Parathyroid adenoma (tissue), 2 donors: Measurements from ENCODE around the gene HSD3B7.

ENCODE experiments used
- H2AFZ ChIP-seq: fragments of 300-600 bp; sonication (generic); one replicate; pipeline ENCODE4 v1.7.0; 2017; ENCODE audit warnings: antibody characterized with exemption, mild to moderate bottlenecking
- H3K27ac ChIP-seq: fragments of 300-600 bp; sonication (generic); one replicate; pipeline ENCODE4 v1.7.0; 2017
- H3K27me3 ChIP-seq: fragments of 300-600 bp; sonication (generic); one replicate; pipeline ENCODE4 v1.7.0; 2017; ENCODE audit warnings: low read length; ENCODE audit not compliant: control insufficient read depth, insufficient read depth
- H3K36me3 ChIP-seq: fragments of 300-600 bp; sonication (generic); one replicate; pipeline ENCODE4 v1.7.0; 2017; ENCODE audit warnings: low read length; ENCODE audit not compliant: control insufficient read depth, insufficient read depth
- H3K4me1 ChIP-seq: fragments of 300-600 bp; sonication (generic); one replicate; pipeline ENCODE4 v1.7.0; 2017; ENCODE audit warnings: control low read depth
- H3K4me2 ChIP-seq: fragments of 300-600 bp; sonication (generic); one replicate; pipeline ENCODE4 v1.7.0; 2017; ENCODE audit warnings: low read length
- H3K4me3 ChIP-seq: fragments of 300-600 bp; sonication (generic); one replicate; pipeline ENCODE4 v1.7.0; 2017; ENCODE audit warnings: low read depth, low read length
- H3K79me2 ChIP-seq: fragments of 300-600 bp; sonication (generic); one replicate; pipeline ENCODE4 v1.7.0; 2017; ENCODE audit warnings: control low read depth
- H3K9ac ChIP-seq: fragments of 300-600 bp; sonication (generic); one replicate; pipeline ENCODE4 v1.7.0; 2017; ENCODE audit warnings: mild to moderate bottlenecking
- H3K9me3 ChIP-seq: fragments of 300-600 bp; sonication (generic); one replicate; pipeline ENCODE4 v1.7.0; 2017; ENCODE audit warnings: low read length; ENCODE audit not compliant: control insufficient read depth
- CTCF ChIP-seq: fragments of 300-600 bp; sonication (generic); IDR thresholded peaks from one replicate; pipeline ENCODE4 v1.7.0; 2017; ENCODE audit warnings: antibody characterized with exemption, mild to moderate bottlenecking
- donor health status: primary hyperparathyroidism.

HSD3B7 gene

GRCh38 chr16:31023627-31024226 lies 38.7 kb downstream of the HSD3B7 start:
- no peak overlapping the region for H2AFZ ChIP-seq
- no peak overlapping the region for H3K27ac ChIP-seq
- no peaks in the 10 kb centered on the region for H3K27me3 ChIP-seq
- no peaks in the 10 kb centered on the region for H3K79me2 ChIP-seq
- TF ChIP-seq CTCF = no peak
- no peaks in the 10 kb centered on the region for H3K9me3 ChIP-seq
- H3K9ac ChIP-seq = no peak overlapping the region
- no peaks in the 10 kb centered on the region for H3K4me1 ChIP-seq
- H3K4me2 ChIP-seq = no peak overlapping the region
- no peaks in the 10 kb centered on the region for H3K36me3 ChIP-seq
- no peak overlapping the region for H3K4me3 ChIP-seq

- TF ChIP-seq CTCF = no peak
- no peak overlapping the region for H3K4me2 ChIP-seq
Observed at GRCh38 chr16:31025339-31025738, 40.3 kb downstream of the HSD3B7 start.

GRCh38 chr16:31029272-31029671 lies 44.3 kb downstream of the HSD3B7 start:
- Histone ChIP-seq H3K9ac (no peak overlapping the region), H2AFZ (no peak overlapping the region), H3K27me3 (no peaks in the 10 kb centered on the region), H3K9me3 (no peaks in the 10 kb centered on the region), H3K4me3 (no peak overlapping the region), H3K4me1 (peaks cover 3% of the 10 kb centered on the region), H3K27ac (no peak overlapping the region), H3K4me2 (no peak overlapping the region), H3K36me3 (no peaks in the 10 kb centered on the region), H3K79me2 (no peaks in the 10 kb centered on the region)
- TF ChIP-seq CTCF = no peak

More at GRCh38 chr16:31025339-31025738, 40.3 kb downstream of the HSD3B7 start:
- H3K36me3 ChIP-seq = no peaks in the 10 kb centered on the region
- H3K27ac ChIP-seq = no peak overlapping the region
- H3K9ac ChIP-seq = no peak overlapping the region
- H3K27me3 ChIP-seq = no peaks in the 10 kb centered on the region
- H3K4me3 ChIP-seq = no peak overlapping the region
- no peak overlapping the region for H2AFZ ChIP-seq
- no peaks in the 10 kb centered on the region for H3K79me2 ChIP-seq
- no peaks in the 10 kb centered on the region for H3K9me3 ChIP-seq
- H3K4me1 ChIP-seq = no peaks in the 10 kb centered on the region

- Histone ChIP-seq H3K27ac (no peak overlapping the region), H3K27me3 (no peaks in the 10 kb centered on the region), H3K4me1 (peaks cover 9% of the 10 kb centered on the region), H3K9ac (no peak overlapping the region), H3K4me2 (no peak overlapping the region), H2AFZ (no peak overlapping the region), H3K36me3 (no peaks in the 10 kb centered on the region), H3K9me3 (no peaks in the 10 kb centered on the region), H3K79me2 (peaks cover 4% of the 10 kb centered on the region), H3K4me3 (no peak overlapping the region)
- no peak for TF ChIP-seq CTCF
Observed at GRCh38 chr16:31031276-31031675, 46.3 kb downstream of the HSD3B7 start.
